ENCODE data around the gene METTL17.
"Not testable (repeated sequence)": the region's sequence is repeated elsewhere in the genome, so short reads cannot be mapped to it uniquely, and the experiment has no call there.

The METTL17 gene

GRCh38 chr14:21025371-21026273 is 35.8 kb downstream of the METTL17 start:
- DNase-seq, result no peak

GRCh38 chr14:21026274-21026987 is 36.7 kb downstream of the METTL17 start:
- DNase-seq, result no peak

GRCh38 chr14:21026988-21027315 is 37.2 kb downstream of the METTL17 start:
- DNase-seq, result no peak

- no peak for DNase-seq
These were observed 40.1 kb downstream of the METTL17 start, which contains the start of gene TPPP2 for GRCh38 chr14:21029917-21030316. Gene TPPP2 (plus strand): TSS chr14:21030217. CDS start chr14:21030582, 365 bp downstream.

GRCh38 chr14:21030531-21030930 is 40.8 kb downstream of the METTL17 start:
- DNase-seq, result no peak

- no peak for DNase-seq
These were observed 42.7 kb downstream of the METTL17 start for GRCh38 chr14:21032326-21033132.

- no peak for DNase-seq
These were observed 43.4 kb downstream of the METTL17 start for GRCh38 chr14:21033133-21033698.

- DNase-seq, result no peak
These were observed 44.9 kb downstream of the METTL17 start, which contains the start of gene RNASE13 for GRCh38 chr14:21034707-21035106. Gene RNASE13 (minus strand): TSS chr14:21034807. CDS start chr14:21034288, 519 bp downstream.

GRCh38 chr14:21036751-21037150 is 47.0 kb downstream of the METTL17 start:
- no peak for DNase-seq

GRCh38 chr14:21037156-21037555 is 47.4 kb downstream of the METTL17 start:
- DNase-seq, result no peak

- DNase-seq, result no peak
These were observed 49.0 kb downstream of the METTL17 start for GRCh38 chr14:21038441-21039422.

- no peak for DNase-seq
These were observed 50.0 kb downstream of the METTL17 start for GRCh38 chr14:21039585-21040369.

- no peak for DNase-seq
These were observed 50.7 kb downstream of the METTL17 start for GRCh38 chr14:21040370-21040925.

GRCh38 chr14:21040941-21041340 is 51.2 kb downstream of the METTL17 start:
- DNase-seq, result not testable (repeated sequence)

GRCh38 chr14:21041676-21042433 is 52.1 kb downstream of the METTL17 start, which contains the start of gene RNASE7:
Gene RNASE7 (plus strand): TSS chr14:21042362. CDS start chr14:21042993, 631 bp downstream.
- DNase-seq, result no peak

- DNase-seq, result no peak
These were observed 53.1 kb downstream of the METTL17 start for GRCh38 chr14:21042918-21043317.

- no peak for DNase-seq
These were observed 53.7 kb downstream of the METTL17 start for GRCh38 chr14:21043387-21043973.

GRCh38 chr14:21043974-21044618 is 54.3 kb downstream of the METTL17 start:
- no peak for DNase-seq
